DOHH2 (cell line): ENCODE data around the gene FAM186B.

Source experiments
- H3F3A ChIP-seq: fragments of 200-600 bp; sonication (generic), shearing (Covaris generic); 2 replicates; pipeline ENCODE4 v1.6.0; 2016; ENCODE audit warnings: antibody characterized with exemption, mild to moderate bottlenecking; ENCODE audit not compliant: control insufficient read depth, insufficient read depth
- H3K27ac ChIP-seq: fragments of 200-600 bp; sonication (generic); 2 replicates; pipeline ENCODE4 v1.5.1; 2014; ENCODE audit warnings: low read depth, mild to moderate bottlenecking, low read length, moderate library complexity
- H3K27me3 ChIP-seq: fragments of 200-600 bp; sonication (generic); 2 replicates; pipeline ENCODE4 v1.6.1; 2014; ENCODE audit warnings: mild to moderate bottlenecking, low read length, mixed read lengths; ENCODE audit not compliant: control insufficient read depth
- H3K36me3 ChIP-seq: fragments of 200-600 bp; sonication (generic); 2 replicates; pipeline ENCODE4 v1.6.1; 2014; ENCODE audit warnings: mild to moderate bottlenecking, low read length, moderate library complexity, mixed read lengths; ENCODE audit not compliant: control insufficient read depth
- H3K4me1 ChIP-seq: fragments of 200-600 bp; sonication (generic); 2 replicates; pipeline ENCODE4 v1.6.1; 2014; ENCODE audit warnings: mild to moderate bottlenecking, low read length, mixed read lengths; ENCODE audit not compliant: control insufficient read depth
- H3K4me2 ChIP-seq: fragments of 200-600 bp; sonication (generic); 2 replicates; pipeline ENCODE4 v1.6.0; 2014; ENCODE audit warnings: mild to moderate bottlenecking, low read length, moderate library complexity
- H3K4me3 ChIP-seq: fragments of 200-600 bp; sonication (generic); 2 replicates; pipeline ENCODE4 v1.5.1; 2014; ENCODE audit warnings: mild to moderate bottlenecking, low read length, mixed read lengths
- H3K79me2 ChIP-seq: fragments of 200-600 bp; sonication (generic); 2 replicates; pipeline ENCODE4 v1.6.1; 2014; ENCODE audit warnings: mild to moderate bottlenecking, low read length, mixed read lengths; ENCODE audit not compliant: control insufficient read depth
- H3K9me2 ChIP-seq: fragments of 200-600 bp; sonication (generic); replicated peaks from 2 replicates; pipeline ENCODE4 v1.6.1; 2014; ENCODE audit warnings: mild to moderate bottlenecking, low read length, mixed read lengths; ENCODE audit not compliant: control insufficient read depth
- H3K9me3 ChIP-seq: fragments of 200-600 bp; sonication (generic); 2 replicates; pipeline ENCODE4 v1.6.1; 2014; ENCODE audit warnings: antibody characterized with exemption, low read length, mixed read lengths; ENCODE audit not compliant: control insufficient read depth, insufficient read depth
- H4K20me1 ChIP-seq: fragments of 200-600 bp; sonication (generic); 2 replicates; pipeline ENCODE4 v1.6.0; 2014; ENCODE audit warnings: low read depth, mild to moderate bottlenecking, antibody characterized with exemption, low read length, moderate library complexity; ENCODE audit not compliant: control insufficient read depth, insufficient read depth
- EZH2phosphoT487 ChIP-seq: fragments of 200-600 bp; sonication (generic); IDR thresholded peaks from 2 replicates; pipeline ENCODE4 v1.6.1; 2017; ENCODE audit warnings: borderline replicate concordance, mild to moderate bottlenecking, antibody characterized with exemption, low read length, moderate library complexity, mixed read lengths
- TF ChIP-seq, protein P1 (sequence below): fragments of 200-600 bp; sonication (generic); IDR thresholded peaks from one replicate; pipeline ENCODE4 v1.5.1; 2014; ENCODE audit warnings: antibody characterized with exemption, mild to moderate bottlenecking, low read depth, low read length; ENCODE audit not compliant: poor library complexity, severe bottlenecking

The FAM186B gene

GRCh38 chr12:49635036-49635435, 29.6 kb upstream of the FAM186B start:
- no peak overlapping the region for H3K27ac ChIP-seq
- H4K20me1 ChIP-seq, result no peaks in the 10 kb centered on the region
- no peak for TF ChIP-seq EZH2phosphoT487
- TF ChIP-seq, protein P1, sequence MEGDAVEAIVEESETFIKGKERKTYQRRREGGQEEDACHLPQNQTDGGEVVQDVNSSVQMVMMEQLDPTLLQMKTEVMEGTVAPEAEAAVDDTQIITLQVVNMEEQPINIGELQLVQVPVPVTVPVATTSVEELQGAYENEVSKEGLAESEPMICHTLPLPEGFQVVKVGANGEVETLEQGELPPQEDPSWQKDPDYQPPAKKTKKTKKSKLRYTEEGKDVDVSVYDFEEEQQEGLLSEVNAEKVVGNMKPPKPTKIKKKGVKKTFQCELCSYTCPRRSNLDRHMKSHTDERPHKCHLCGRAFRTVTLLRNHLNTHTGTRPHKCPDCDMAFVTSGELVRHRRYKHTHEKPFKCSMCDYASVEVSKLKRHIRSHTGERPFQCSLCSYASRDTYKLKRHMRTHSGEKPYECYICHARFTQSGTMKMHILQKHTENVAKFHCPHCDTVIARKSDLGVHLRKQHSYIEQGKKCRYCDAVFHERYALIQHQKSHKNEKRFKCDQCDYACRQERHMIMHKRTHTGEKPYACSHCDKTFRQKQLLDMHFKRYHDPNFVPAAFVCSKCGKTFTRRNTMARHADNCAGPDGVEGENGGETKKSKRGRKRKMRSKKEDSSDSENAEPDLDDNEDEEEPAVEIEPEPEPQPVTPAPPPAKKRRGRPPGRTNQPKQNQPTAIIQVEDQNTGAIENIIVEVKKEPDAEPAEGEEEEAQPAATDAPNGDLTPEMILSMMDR, result no peak
- no peaks in the 10 kb centered on the region for H3K36me3 ChIP-seq
- no peaks in the 10 kb centered on the region for H3K9me3 ChIP-seq
- 0 out of 2 replicates have a peak, but pooled peaks cover 3% of the 10 kb centered on the region for H3F3A ChIP-seq
- no peak overlapping the region for H3K4me3 ChIP-seq
- peaks cover 18% of the 10 kb centered on the region for H3K4me1 ChIP-seq
- no peak overlapping the region for H3K4me2 ChIP-seq
- H3K79me2 ChIP-seq, result no peaks in the 10 kb centered on the region
- no peaks in the 10 kb centered on the region for H3K9me2 ChIP-seq
- no peaks in the 10 kb centered on the region; the same call in 1 of the 2 replicates for H3K27me3 ChIP-seq

- Histone ChIP-seq H3K36me3 (no peaks in the 10 kb centered on the region), H3K9me2 (no peaks in the 10 kb centered on the region), H3K4me3 (no peak overlapping the region), H3K4me1 (peaks cover 15% of the 10 kb centered on the region), H3K79me2 (no peaks in the 10 kb centered on the region), H3K27ac (no peak overlapping the region), H3K27me3 (no peaks in the 10 kb centered on the region; the same call in 1 of the 2 replicates), H3F3A (peaks cover 5% of the 10 kb centered on the region; the same call in 1 of the 2 replicates), H3K4me2 (no peak overlapping the region), H3K9me3 (no peaks in the 10 kb centered on the region), H4K20me1 (no peaks in the 10 kb centered on the region)
- TF ChIP-seq, protein P1, result no peak
- TF ChIP-seq EZH2phosphoT487, result no peak
These were observed 28.4 kb upstream of the FAM186B start for GRCh38 chr12:49633703-49634345.

GRCh38 chr12:49632986-49633702, 27.7 kb upstream of the FAM186B start:
- H3K9me3 ChIP-seq, result no peaks in the 10 kb centered on the region
- no peaks in the 10 kb centered on the region for H3K79me2 ChIP-seq
- TF ChIP-seq EZH2phosphoT487, result no peak
- TF ChIP-seq, protein P1, result no peak

More at GRCh38 chr12:49632986-49633702, 27.7 kb upstream of the FAM186B start:
- no peaks in the 10 kb centered on the region for H4K20me1 ChIP-seq
- H3F3A ChIP-seq, result peaks cover 5% of the 10 kb centered on the region; the same call in 1 of the 2 replicates
- H3K27ac ChIP-seq, result no peak overlapping the region
- no peaks in the 10 kb centered on the region for H3K9me2 ChIP-seq
- H3K36me3 ChIP-seq, result no peaks in the 10 kb centered on the region
- H3K4me2 ChIP-seq, result no peak overlapping the region
- peaks cover 15% of the 10 kb centered on the region for H3K4me1 ChIP-seq
- H3K4me3 ChIP-seq, result no peak overlapping the region
- H3K27me3 ChIP-seq, result no peaks in the 10 kb centered on the region; the same call in 1 of the 2 replicates
